IPS-20b (cell line): ENCODE data around the gene CSF1.

Experiments used
- H3K27ac ChIP-seq: one replicate; pipeline ENCODE4 v1.5.1; 2013; ENCODE audit warnings: low read length
- H3K27me3 ChIP-seq: 2 replicates; pipeline ENCODE4 v1.6.1; 2013; ENCODE audit warnings: mild to moderate bottlenecking, low read length, inconsistent platforms; ENCODE audit not compliant: insufficient read depth
- H3K36me3 ChIP-seq: 2 replicates; pipeline ENCODE4 v1.6.1; 2013; ENCODE audit warnings: low read depth, mild to moderate bottlenecking, inconsistent platforms, low read length, moderate library complexity; ENCODE audit not compliant: insufficient read depth
- H3K4me1 ChIP-seq: 2 replicates; pipeline ENCODE4 v1.6.1; 2013; ENCODE audit warnings: mild to moderate bottlenecking, control low read depth, inconsistent platforms, low read length, moderate library complexity; ENCODE audit not compliant: insufficient read depth
- H3K4me3 ChIP-seq: 2 replicates; pipeline ENCODE4 v1.5.1; 2013; ENCODE audit warnings: mild to moderate bottlenecking, low read length, inconsistent platforms
- H3K9ac ChIP-seq: 2 replicates; pipeline ENCODE4 v1.6.1; 2013; ENCODE audit warnings: low read depth, mild to moderate bottlenecking, inconsistent platforms, low read length, moderate library complexity
- H3K9me3 ChIP-seq: 2 replicates; pipeline ENCODE4 v1.6.1; 2013; ENCODE audit warnings: mild to moderate bottlenecking, low read depth, low read length, inconsistent platforms; ENCODE audit not compliant: insufficient read depth

The CSF1 gene

GRCh38 chr1:109977225-109977624, 66.6 kb downstream of the CSF1 start:
- H3K9ac ChIP-seq = no peak overlapping the region
- no peak overlapping the region for H3K4me3 ChIP-seq
- H3K9me3 ChIP-seq = no peaks in the 10 kb centered on the region
- no peak overlapping the region for H3K27ac ChIP-seq
- no peaks in the 10 kb centered on the region for H3K4me1 ChIP-seq
- H3K27me3 ChIP-seq = no peaks in the 10 kb centered on the region
- H3K36me3 ChIP-seq = no peaks in the 10 kb centered on the region

DNA sequence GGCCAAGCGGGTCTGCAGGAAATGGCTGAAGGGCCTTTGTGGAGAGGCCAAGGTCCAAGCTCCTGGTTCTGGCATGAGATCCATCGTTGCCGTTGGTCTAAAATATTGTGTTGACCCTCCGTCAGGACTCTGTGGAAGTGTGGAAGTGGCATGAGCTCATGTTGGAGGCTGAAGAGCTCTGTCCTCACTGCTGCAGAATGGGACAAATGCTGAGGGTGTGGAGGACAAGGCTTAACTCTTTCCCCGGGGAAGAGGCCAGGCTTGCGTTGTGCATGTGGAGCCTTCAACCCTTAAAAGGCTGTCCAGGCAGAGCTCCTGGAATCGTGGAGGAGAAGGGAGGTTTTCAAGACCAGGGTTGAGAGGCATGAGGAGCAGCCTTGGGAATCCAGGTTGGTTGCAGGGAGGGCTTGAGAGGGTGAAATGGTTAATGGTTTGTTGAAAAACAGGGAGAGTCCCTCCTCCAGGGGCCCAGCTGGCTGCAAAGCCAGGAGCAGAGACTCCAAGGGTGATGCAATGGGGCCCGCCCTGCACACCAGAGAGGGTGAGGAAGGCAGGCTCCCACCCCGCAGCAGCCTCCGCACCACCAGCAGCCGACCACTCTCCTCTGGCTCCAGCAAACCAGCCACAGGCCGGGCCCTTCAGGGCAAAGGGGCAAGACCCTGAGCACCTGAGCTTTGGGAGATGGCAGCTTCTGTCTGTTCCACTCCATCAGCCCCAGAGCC, 67.2 kb downstream of the CSF1 start:
- Histone ChIP-seq H3K27ac (no peak overlapping the region), H3K27me3 (no peaks in the 10 kb centered on the region), H3K9ac (no peak overlapping the region), H3K4me1 (no peaks in the 10 kb centered on the region), H3K9me3 (no peaks in the 10 kb centered on the region), H3K36me3 (no peaks in the 10 kb centered on the region), H3K4me3 (no peak overlapping the region)

DNA sequence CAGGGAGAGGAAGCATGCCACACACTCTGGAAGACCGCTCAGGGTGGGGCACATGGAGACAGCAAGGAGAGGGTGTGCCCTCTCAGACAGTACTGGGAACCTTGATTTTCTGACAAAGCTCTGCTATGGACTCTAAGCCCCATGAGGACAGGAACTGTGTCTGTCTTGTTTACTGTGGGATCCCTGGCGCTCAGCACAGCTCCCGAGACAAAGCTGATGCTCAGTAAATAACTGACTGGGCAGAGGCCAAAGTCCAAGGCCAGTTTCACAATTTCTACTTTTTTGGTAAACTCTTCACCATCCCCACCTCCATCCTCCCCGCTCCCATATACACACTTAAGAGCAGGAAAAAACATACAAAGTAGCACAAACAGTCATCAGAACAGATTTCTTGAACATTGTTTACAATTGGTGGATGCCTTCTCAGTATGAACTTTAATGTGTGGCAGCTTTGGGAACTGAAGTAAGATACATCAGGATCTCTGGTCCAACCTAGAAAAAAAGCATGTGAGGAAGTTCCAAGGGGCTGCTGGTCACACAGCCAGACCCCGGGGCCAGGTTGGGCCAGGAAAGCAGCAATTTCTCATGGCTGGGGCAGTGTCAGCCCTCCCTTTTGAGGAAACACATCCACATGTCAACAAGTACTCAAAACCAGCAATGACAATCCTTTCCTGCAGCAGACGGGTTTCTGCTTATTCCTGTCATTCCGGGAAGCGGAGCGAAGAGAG, 68.3 kb downstream of the CSF1 start:
- H3K27me3 ChIP-seq = peaks cover 9% of the 10 kb centered on the region; the same call in 1 of the 2 replicates
- H3K4me3 ChIP-seq = no peak overlapping the region
- peaks cover 5% of the 10 kb centered on the region; the same call in 1 of the 2 replicates for H3K4me1 ChIP-seq
- H3K36me3 ChIP-seq = no peaks in the 10 kb centered on the region
- H3K27ac ChIP-seq = no peak overlapping the region
- no peaks in the 10 kb centered on the region for H3K9me3 ChIP-seq
- H3K9ac ChIP-seq = no peak overlapping the region

- Histone ChIP-seq H3K36me3 (no peaks in the 10 kb centered on the region), H3K9me3 (no peaks in the 10 kb centered on the region), H3K9ac (no peak overlapping the region), H3K4me3 (no peak overlapping the region), H3K27me3 (peaks cover 12% of the 10 kb centered on the region; the same call in 1 of the 2 replicates), H3K27ac (no peak overlapping the region), H3K4me1 (peaks cover 8% of the 10 kb centered on the region; the same call in 1 of the 2 replicates)
Measured at GRCh38 chr1:109979489-109980091, 68.9 kb downstream of the CSF1 start.
